ENCODE data around the gene ALPG.

- TF ChIP-seq CTCF (IDR thresholded peaks at IDR 0.05; ENCODE audit: low read length) = no peak
- no peak for TF ChIP-seq EZH2 (IDR thresholded peaks at IDR 0.05; ENCODE audit: borderline replicate concordance, low read length)
Measured at GRCh38 chr2:232388324-232388891, 18.2 kb upstream of the ALPG start.
